ENCODE results near the gene RRAS2. TPM values are rescaled to one million over a fixed set of nuclear protein-coding genes. Genes with fewer than 3 reads are reported as not detected.
"Not testable (repeated sequence)": the region's sequence is repeated elsewhere in the genome, so short reads cannot be mapped to it uniquely, and the experiment has no call there.

The RRAS2 gene
- polyA plus RNA-seq: 10 to 100 TPM; 66.4 to 96.4 (median 85.9) TPM

- Mint-ChIP-seq H3K4me3 (peak within 1 kb of the TSS; percentile 98 to 100 (median 99)), H3K4me1 (peaks cover 44 to 52% of the 10 kb centered on the region in 2 donors), H3K27me3 (ENCODE audit: low read depth in 3 of 3) (peaks cover 2% of the 10 kb centered on the region in 3 donors), H3K27ac (peak within 1 kb of the TSS; percentile 91 to 99 (median 94)), H3K9me3 (no peaks in the 10 kb centered on the region), H3K36me3 (peaks cover 0 to 4% (median 3%) of the 10 kb centered on the region in 3 donors)
- peak; percentile 78 to 82 (median 82) for DNase-seq
Measured at GRCh38 chr11:14358729-14359439, at the start of gene RRAS2. RRAS2 (minus strand) TSS chr11:14359183; CDS start chr11:14358870, 313 bp downstream.

GRCh38 chr11:14408612-14409011, 49.6 kb upstream of the RRAS2 start:
- DNase-seq: no peak
- Mint-ChIP-seq H3K4me1 (peaks cover 14 to 39% of the 10 kb centered on the region in 2 donors), H3K36me3 (peaks cover 0 to 7% (median 3%) of the 10 kb centered on the region in 3 donors), H3K9me3 (no peaks in the 10 kb centered on the region), H3K27ac (no peak overlapping the region), H3K4me3 (no peak overlapping the region), H3K27me3 (ENCODE audit: low read depth in 3 of 3) (no peaks in the 10 kb centered on the region)

- H3K4me1 Mint-ChIP-seq: peaks cover 6 to 20% of the 10 kb centered on the region in 2 donors
- H3K27me3 Mint-ChIP-seq (ENCODE audit: low read depth in 3 of 3); H3K36me3 Mint-ChIP-seq; H3K9me3 Mint-ChIP-seq; H3K27ac Mint-ChIP-seq; DNase-seq; H3K4me3 Mint-ChIP-seq: not testable (repeated sequence)
Measured at GRCh38 chr11:14406116-14406515, 47.1 kb upstream of the RRAS2 start.

GRCh38 chr11:14403528-14403927, 44.5 kb upstream of the RRAS2 start:
- not testable (repeated sequence) for H3K4me1 Mint-ChIP-seq; H3K4me3 Mint-ChIP-seq; H3K27me3 Mint-ChIP-seq (ENCODE audit: low read depth in 3 of 3); H3K36me3 Mint-ChIP-seq; DNase-seq; H3K27ac Mint-ChIP-seq; H3K9me3 Mint-ChIP-seq

- H3K4me1 Mint-ChIP-seq: peaks cover 2 to 7% of the 10 kb centered on the region in 2 donors
- H3K9me3 Mint-ChIP-seq: no peaks in the 10 kb centered on the region
- no peaks in the 10 kb centered on the region for H3K36me3 Mint-ChIP-seq
- H3K4me3 Mint-ChIP-seq: no peak overlapping the region
- H3K27me3 Mint-ChIP-seq (ENCODE audit: low read depth in 3 of 3): no peaks in the 10 kb centered on the region
- DNase-seq: no peak
- H3K27ac Mint-ChIP-seq: no peak overlapping the region
Measured at GRCh38 chr11:14399087-14399486, 40.1 kb upstream of the RRAS2 start.

GRCh38 chr11:14396273-14396672, 37.3 kb upstream of the RRAS2 start:
- Mint-ChIP-seq H3K4me1 (peaks cover 15% of the 10 kb centered on the region in 2 donors), H3K4me3 (no peak overlapping the region), H3K27ac (no peak overlapping the region), H3K9me3 (no peaks in the 10 kb centered on the region), H3K27me3 (ENCODE audit: low read depth in 3 of 3) (no peaks in the 10 kb centered on the region), H3K36me3 (no peaks in the 10 kb centered on the region)
- DNase-seq: no peak

GRCh38 chr11:14393889-14394288, 34.9 kb upstream of the RRAS2 start:
- Mint-ChIP-seq H3K4me1 (peaks cover 15 to 24% of the 10 kb centered on the region in 2 donors), H3K27me3 (ENCODE audit: low read depth in 3 of 3) (no peaks in the 10 kb centered on the region), H3K9me3 (no peaks in the 10 kb centered on the region), H3K27ac (peak overlapping the region; percentile 32 to 87 (median 76)), H3K4me3 (peak overlapping the region; percentile 34 to 75 (median 68)), H3K36me3 (no peaks in the 10 kb centered on the region)
- peak; percentile 49 to 67 (median 67) for DNase-seq

GRCh38 chr11:14393129-14393528, 34.1 kb upstream of the RRAS2 start:
- Mint-ChIP-seq H3K4me3 (no peak overlapping the region), H3K36me3 (no peaks in the 10 kb centered on the region), H3K27ac (peak overlapping the region in 3 of 6 donors; percentile 40 to 70 (median 67)), H3K4me1 (peaks cover 15 to 24% of the 10 kb centered on the region in 2 donors), H3K9me3 (no peaks in the 10 kb centered on the region), H3K27me3 (ENCODE audit: low read depth in 3 of 3) (no peaks in the 10 kb centered on the region)
- DNase-seq: no peak

- H3K27me3 Mint-ChIP-seq (ENCODE audit: low read depth in 3 of 3): no peaks in the 10 kb centered on the region
- no peak for DNase-seq
- H3K9me3 Mint-ChIP-seq: no peaks in the 10 kb centered on the region
- H3K4me1 Mint-ChIP-seq: peaks cover 15 to 24% of the 10 kb centered on the region in 2 donors
- no peaks in the 10 kb centered on the region for H3K36me3 Mint-ChIP-seq
- peak overlapping the region in 1 of 6 donors; percentile 27 for H3K27ac Mint-ChIP-seq
- H3K4me3 Mint-ChIP-seq: no peak overlapping the region
Measured at GRCh38 chr11:14390669-14391068, 31.7 kb upstream of the RRAS2 start.

- Mint-ChIP-seq H3K4me3 (no peak overlapping the region), H3K27me3 (ENCODE audit: low read depth in 3 of 3) (peaks cover 0 to 2% (median 0%) of the 10 kb centered on the region in 3 donors), H3K9me3 (no peaks in the 10 kb centered on the region), H3K27ac (no peak overlapping the region), H3K36me3 (peaks cover 0 to 5% (median 0%) of the 10 kb centered on the region in 3 donors), H3K4me1 (peaks cover 4 to 16% of the 10 kb centered on the region in 2 donors)
- DNase-seq: no peak
Measured at GRCh38 chr11:14388352-14388751, 29.4 kb upstream of the RRAS2 start.

GRCh38 chr11:14386895-14387480, 28.0 kb upstream of the RRAS2 start:
- peaks cover 0 to 5% (median 0%) of the 10 kb centered on the region in 3 donors for H3K36me3 Mint-ChIP-seq
- peak overlapping the region in 1 of 6 donors; percentile 23 for H3K27ac Mint-ChIP-seq
- peaks cover 2 to 10% of the 10 kb centered on the region in 2 donors for H3K4me1 Mint-ChIP-seq
- H3K27me3 Mint-ChIP-seq (ENCODE audit: low read depth in 3 of 3): peaks cover 0 to 2% (median 0%) of the 10 kb centered on the region in 3 donors
- H3K4me3 Mint-ChIP-seq: no peak overlapping the region
- peak in 1 of 3 donors; percentile 12 for DNase-seq
- no peaks in the 10 kb centered on the region for H3K9me3 Mint-ChIP-seq

- Mint-ChIP-seq H3K27me3 (ENCODE audit: low read depth in 3 of 3) (peaks cover 0 to 5% (median 0%) of the 10 kb centered on the region in 3 donors), H3K27ac (no peak overlapping the region), H3K4me3 (no peak overlapping the region), H3K36me3 (peaks cover 0 to 5% (median 0%) of the 10 kb centered on the region in 3 donors), H3K4me1 (peaks cover 3 to 16% of the 10 kb centered on the region in 2 donors), H3K9me3 (no peaks in the 10 kb centered on the region)
- DNase-seq: no peak
Measured at GRCh38 chr11:14386081-14386480, 27.1 kb upstream of the RRAS2 start.

- Mint-ChIP-seq H3K27me3 (ENCODE audit: low read depth in 3 of 3) (peaks cover 0 to 5% (median 0%) of the 10 kb centered on the region in 3 donors), H3K4me1 (peaks cover 5 to 15% of the 10 kb centered on the region in 2 donors), H3K27ac (peak overlapping the region in 1 of 6 donors; percentile 21), H3K4me3 (no peak overlapping the region), H3K9me3 (no peaks in the 10 kb centered on the region), H3K36me3 (peaks cover 0 to 5% (median 0%) of the 10 kb centered on the region in 3 donors)
- DNase-seq: no peak
Measured at GRCh38 chr11:14384338-14384737, 25.4 kb upstream of the RRAS2 start.

- Mint-ChIP-seq H3K4me3 (peak overlapping the region in 4 of 5 donors; percentile 72 to 82 (median 78)), H3K27ac (no peak overlapping the region), H3K36me3 (peaks cover 0 to 7% (median 0%) of the 10 kb centered on the region in 3 donors), H3K27me3 (ENCODE audit: low read depth in 3 of 3) (peaks cover 0 to 5% (median 2%) of the 10 kb centered on the region in 3 donors), H3K4me1 (peaks cover 5 to 15% of the 10 kb centered on the region in 2 donors), H3K9me3 (no peaks in the 10 kb centered on the region)
- DNase-seq: no peak
Measured at GRCh38 chr11:14381968-14382367, 23.0 kb upstream of the RRAS2 start.
